D721Med (cell line): ENCODE data around the gene JAK2.

Source experiments
- DNase-seq: peaks from one replicate; pipeline ENCODE4 v3.0.0; 2011; ENCODE audit warnings: low spot score; ENCODE audit not compliant: insufficient read length
- FAIRE-seq: peaks from 2 replicates; lab custom pipeline; 2011; peaks lifted over from hg19 to GRCh38; lab: Jason Lieb, UNC
- TF ChIP-seq, protein P1 (sequence below): IDR thresholded peaks from 2 replicates; pipeline ENCODE4 v1.5.1; 2012; ENCODE audit warnings: mild to moderate bottlenecking, control low read depth; ENCODE audit not compliant: insufficient read depth; ENCODE audit errors: missing control alignments

The JAK2 gene

DNA sequence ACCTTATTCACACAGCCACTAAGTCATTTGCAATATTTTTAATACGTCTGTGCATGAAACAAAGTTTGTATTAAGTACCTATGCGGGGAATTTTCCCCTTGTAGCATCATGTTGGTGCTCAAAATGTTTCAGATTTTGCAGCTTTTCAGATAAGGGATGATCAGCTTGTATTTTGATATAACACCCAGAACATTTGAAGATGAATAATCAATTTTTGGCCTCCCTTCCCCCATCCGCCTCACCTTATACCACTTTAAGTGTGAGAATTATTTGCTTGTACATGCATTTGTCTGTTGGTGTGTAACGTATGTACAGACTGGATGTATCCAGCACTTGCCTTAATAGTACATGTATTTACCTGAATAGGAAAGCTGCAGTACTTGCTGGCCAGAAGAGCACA lies 1.7 kb downstream of the JAK2 start:
- DNase-seq (no peak), FAIRE-seq (no peak)
- TF ChIP-seq, protein P1, sequence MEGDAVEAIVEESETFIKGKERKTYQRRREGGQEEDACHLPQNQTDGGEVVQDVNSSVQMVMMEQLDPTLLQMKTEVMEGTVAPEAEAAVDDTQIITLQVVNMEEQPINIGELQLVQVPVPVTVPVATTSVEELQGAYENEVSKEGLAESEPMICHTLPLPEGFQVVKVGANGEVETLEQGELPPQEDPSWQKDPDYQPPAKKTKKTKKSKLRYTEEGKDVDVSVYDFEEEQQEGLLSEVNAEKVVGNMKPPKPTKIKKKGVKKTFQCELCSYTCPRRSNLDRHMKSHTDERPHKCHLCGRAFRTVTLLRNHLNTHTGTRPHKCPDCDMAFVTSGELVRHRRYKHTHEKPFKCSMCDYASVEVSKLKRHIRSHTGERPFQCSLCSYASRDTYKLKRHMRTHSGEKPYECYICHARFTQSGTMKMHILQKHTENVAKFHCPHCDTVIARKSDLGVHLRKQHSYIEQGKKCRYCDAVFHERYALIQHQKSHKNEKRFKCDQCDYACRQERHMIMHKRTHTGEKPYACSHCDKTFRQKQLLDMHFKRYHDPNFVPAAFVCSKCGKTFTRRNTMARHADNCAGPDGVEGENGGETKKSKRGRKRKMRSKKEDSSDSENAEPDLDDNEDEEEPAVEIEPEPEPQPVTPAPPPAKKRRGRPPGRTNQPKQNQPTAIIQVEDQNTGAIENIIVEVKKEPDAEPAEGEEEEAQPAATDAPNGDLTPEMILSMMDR, result no peak

DNA sequence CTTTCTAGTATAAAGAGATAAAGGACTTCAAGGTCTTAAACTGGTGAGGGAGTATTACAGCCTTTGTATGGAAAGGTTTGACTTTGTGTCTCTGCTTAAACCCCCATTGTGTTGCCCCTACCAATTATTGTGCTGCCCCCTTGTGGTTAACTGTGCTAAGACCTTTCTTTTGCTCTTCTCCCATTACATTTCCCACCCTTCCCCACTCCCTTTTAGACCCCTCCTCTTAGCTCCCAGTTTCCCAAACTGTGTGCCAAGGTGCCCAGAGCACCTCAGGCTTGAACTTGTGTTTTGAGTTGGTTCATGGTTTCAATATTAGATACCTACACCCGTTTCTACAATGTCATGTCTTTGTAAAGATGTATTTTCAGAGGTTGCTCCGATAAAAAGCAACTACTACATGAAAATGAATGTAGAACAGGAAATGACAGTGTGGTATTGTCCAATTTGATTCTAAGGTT lies 2.9 kb downstream of the JAK2 start:
- TF ChIP-seq, protein P1, result peak; percentile 64
- no peak for FAIRE-seq
- DNase-seq, result no peak

GRCh38 chr9:4992872-4993271 lies 7.8 kb downstream of the JAK2 start:
- DNase-seq, result no peak
- FAIRE-seq, result no peak

GRCh38 chr9:4994166-4994890 lies 9.3 kb downstream of the JAK2 start:
- TF ChIP-seq, protein P1, result no peak
- FAIRE-seq (no peak), DNase-seq (no peak)

More at GRCh38 chr9:4992872-4993271, 7.8 kb downstream of the JAK2 start:
- TF ChIP-seq, protein P1, result no peak

DNA sequence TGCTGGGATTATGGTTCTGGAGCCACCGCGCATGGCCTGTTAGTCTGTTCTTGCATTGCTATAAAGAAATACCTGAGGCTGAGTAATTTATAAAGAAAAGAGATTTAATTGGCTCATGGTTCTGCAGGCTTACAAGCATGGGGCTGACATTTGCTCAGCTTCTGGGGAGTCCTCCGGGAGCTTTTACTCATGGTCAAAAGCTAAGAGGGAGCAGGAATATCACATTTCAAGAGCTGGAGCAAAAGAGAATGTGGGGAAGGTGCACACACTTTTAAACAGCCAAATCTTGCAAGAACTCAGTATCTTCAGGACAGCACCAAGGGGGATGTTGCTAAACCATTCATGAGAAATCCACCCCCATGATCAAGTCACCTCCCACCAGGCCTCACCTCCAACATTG lies 12.1 kb downstream of the JAK2 start:
- DNase-seq, result no peak
- no peak for FAIRE-seq
- TF ChIP-seq, protein P1, result no peak

- FAIRE-seq, result no peak
- TF ChIP-seq, protein P1, result no peak
- DNase-seq, result no peak
These were observed 12.6 kb downstream of the JAK2 start for GRCh38 chr9:4997631-4998030.

- DNase-seq (no peak), FAIRE-seq (no peak)
- TF ChIP-seq, protein P1, result no peak
These were observed 17.7 kb downstream of the JAK2 start for GRCh38 chr9:5002811-5003210.
